H7 (cell line): ENCODE data around the gene ZBTB18. TPM values are rescaled to one million over a fixed set of nuclear protein-coding genes. Genes with fewer than 3 reads are reported as not detected.
A peak's percentile ranks its signal among the peaks of the same experiment; 100 is the strongest.

Source experiments
- DNase-seq: peaks from one replicate; pipeline ENCODE4 v3.0.0; 2012
- H3K27me3 ChIP-seq: 2 replicates; pipeline ENCODE4 v1.6.0; 2011; ENCODE audit warnings: mild to moderate bottlenecking, low read length; ENCODE audit not compliant: control insufficient read depth, insufficient read depth
- H3K36me3 ChIP-seq: replicated peaks from 2 replicates; pipeline ENCODE4 v1.5.1; 2011; ENCODE audit warnings: low read length; ENCODE audit not compliant: control insufficient read depth, insufficient read depth
- H3K4me3 ChIP-seq: 2 replicates; pipeline ENCODE4 v1.5.1; 2011; ENCODE audit warnings: low read depth, mild to moderate bottlenecking, control low read depth, low read length, moderate library complexity; ENCODE audit not compliant: insufficient read depth
- total RNA-seq: library from RNA; depleted of rRNA; stranded (reverse); fragments of >200 nt; shearing (Covaris generic); gene quantifications from 2 replicates; pipeline ENCODE4 v1.2.3, GENCODE V29; 2014

The ZBTB18 gene
- total RNA-seq, 1 experiment from 2014 or later, result 21.9 TPM

DNA sequence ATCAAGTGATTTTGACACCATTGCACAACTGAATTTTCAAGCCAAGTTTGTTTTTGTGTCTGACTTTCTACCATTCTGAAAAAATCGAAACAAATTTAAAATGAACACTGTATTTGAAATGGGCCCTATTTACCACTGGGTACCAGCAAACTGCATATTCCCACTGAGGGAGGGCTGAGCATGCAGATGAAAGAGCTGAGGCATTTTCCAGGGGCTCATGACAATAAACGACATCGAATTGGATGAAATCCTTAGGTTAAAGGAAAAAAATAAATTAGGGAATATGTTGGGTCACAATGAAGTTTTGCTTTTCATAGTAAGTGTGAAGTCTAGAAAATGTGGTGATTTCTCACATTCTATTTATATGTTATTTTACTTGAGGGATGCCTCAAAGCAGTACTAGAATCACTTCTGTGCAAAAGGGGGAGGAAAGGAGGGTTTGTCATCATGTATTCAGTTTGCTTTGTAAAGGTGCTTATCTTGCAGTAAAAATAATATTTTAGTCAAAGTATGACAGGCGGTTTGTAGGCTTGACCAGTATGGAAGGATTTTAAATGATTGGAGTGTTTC, 11.2 kb downstream of the ZBTB18 start:
- DNase-seq, result no peak
- Histone ChIP-seq H3K4me3 (no peak overlapping the region), H3K27me3 (peaks cover 2% of the 10 kb centered on the region; the same call in 1 of the 2 replicates), H3K36me3 (no peaks in the 10 kb centered on the region; the same call in 1 of the 2 replicates)

DNA sequence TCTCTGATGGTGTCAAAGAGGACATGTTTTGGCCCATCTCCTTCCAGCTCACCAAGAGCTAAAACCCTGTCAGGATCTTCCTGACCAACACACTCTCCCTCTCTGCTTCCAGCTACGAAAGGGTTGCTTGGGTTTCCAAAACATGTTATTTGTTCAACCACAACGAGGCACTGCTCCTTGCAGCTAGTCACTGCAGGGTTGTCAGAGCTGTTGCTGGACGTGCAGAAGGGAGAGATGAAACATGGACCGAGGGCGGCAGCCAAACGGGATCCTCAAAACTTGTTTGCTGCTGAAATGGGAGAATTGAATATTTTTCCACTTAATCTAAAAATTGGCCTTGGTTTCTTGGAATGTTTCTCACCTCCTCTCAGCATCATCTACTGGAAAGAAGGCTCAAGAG, 12.4 kb downstream of the ZBTB18 start:
- no peak overlapping the region for H3K4me3 ChIP-seq
- H3K36me3 ChIP-seq, result no peaks in the 10 kb centered on the region
- DNase-seq, result no peak
- H3K27me3 ChIP-seq, result peaks cover 5% of the 10 kb centered on the region; the same call in 1 of the 2 replicates

DNA sequence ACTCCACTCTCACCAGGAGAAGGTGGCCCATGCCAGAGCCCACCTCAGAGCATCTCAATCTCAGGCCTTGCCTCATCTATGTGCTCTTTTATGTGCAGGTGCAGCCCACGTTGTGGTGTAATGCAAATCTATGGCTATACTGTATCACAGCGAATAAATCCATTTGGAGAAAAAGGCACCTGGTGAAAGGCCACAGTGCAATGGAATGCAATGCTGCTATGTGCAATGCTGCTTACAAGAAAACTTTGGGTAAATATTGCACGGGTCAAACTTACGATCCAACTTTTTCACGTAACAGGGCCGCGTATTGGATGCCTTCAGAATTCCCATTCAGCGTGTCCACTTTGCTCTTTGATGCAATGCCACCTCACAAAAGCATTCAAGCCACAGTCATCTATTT, 13.5 kb downstream of the ZBTB18 start:
- no peak for DNase-seq
- Histone ChIP-seq H3K36me3 (no peaks in the 10 kb centered on the region), H3K27me3 (peaks cover 5% of the 10 kb centered on the region; the same call in 1 of the 2 replicates), H3K4me3 (no peak overlapping the region)

DNA sequence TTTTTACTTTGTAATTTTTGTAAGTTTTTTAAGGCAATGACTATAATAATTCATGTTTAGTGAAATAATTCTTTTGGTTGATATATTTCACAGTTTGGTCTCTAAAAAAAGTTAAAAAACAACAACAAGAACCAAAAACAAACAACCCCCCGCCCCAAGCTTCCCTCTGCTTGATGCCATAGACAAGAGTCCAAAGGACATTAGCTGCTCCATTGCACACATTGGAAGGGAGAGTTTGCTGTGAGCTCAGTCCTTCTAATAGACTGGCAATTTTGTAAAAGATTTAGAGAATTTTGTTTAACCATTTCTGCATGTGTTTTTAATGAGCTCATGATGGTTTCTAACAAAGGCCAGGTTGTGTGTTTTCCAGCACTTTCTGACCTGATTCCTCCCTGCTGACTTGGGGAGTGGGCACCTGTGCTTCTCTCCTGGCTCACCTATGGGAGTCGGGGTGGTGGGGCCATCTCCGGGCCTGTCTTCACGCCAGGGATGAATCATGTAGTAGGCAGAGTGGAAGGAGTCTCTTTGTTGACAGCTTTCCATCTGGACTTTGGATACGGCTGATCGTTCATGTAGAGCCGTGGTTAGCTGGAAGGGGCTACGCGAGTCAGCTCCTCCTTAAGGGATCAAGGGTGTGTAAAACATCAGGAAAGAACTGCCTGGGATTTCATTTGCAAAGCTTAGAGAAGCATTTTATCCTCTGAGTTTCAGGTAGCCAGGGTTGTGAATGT, 14.1 kb downstream of the ZBTB18 start:
- Histone ChIP-seq H3K4me3 (no peak overlapping the region), H3K27me3 (peaks cover 5% of the 10 kb centered on the region; the same call in 1 of the 2 replicates), H3K36me3 (no peaks in the 10 kb centered on the region)
- no peak for DNase-seq

DNA sequence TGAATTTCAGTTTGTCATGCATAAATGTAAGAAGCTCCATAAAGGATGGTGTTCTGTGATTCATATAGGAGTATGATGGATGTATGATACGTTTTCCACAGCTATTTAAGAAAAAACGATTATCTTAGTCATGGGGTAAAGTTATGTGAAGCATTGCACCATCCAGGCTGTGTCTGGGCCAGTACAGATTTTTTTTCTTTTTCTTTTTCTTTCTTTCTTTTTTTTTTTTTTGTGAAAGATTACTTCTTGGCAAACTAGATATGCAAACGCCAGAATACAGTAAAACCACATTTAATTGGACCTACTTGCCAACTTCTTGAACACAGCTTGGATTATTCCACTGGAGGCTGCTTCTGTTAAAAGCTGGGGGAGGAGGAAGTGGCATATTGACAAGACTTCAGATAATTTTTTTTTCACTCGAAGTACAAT, 14.9 kb downstream of the ZBTB18 start:
- peaks cover 5% of the 10 kb centered on the region; the same call in 1 of the 2 replicates for H3K27me3 ChIP-seq
- no peak overlapping the region for H3K4me3 ChIP-seq
- no peak for DNase-seq

DNA sequence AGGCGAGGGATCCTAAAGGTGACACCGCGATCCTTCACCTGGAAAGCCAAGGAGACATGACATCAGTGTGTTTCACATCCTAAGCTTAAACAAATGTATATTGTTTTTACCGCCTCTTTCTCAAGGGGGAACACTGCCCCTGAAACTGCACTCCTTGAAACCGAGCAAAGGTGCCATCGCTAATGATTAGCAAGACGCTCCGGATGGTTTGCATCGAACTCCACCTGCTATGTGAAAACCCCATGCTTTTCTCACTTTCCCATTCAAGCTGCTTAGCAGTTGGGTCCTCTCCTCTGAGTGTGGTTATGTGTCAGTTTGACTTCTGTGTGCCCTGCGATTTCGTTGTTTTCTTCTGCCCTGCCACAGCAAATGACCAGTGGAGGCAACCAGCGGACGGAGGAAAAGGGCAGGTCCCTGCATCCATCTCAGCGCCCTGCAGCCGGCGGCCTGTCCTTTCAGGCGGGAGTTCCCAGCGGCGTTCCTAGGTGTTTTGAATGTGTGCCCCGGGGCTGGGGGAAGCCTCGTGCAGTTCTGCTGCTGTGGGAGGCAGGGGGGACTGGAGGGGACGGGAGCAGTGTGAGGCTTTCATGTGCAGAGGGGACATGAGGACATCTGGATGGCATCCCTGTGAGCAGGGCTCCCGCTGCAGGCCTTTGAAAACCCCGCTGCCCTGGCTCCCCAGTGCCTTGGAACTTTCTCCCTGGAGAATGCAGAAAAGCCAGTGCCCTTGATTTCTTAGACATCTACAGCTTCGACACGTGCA, 16.1 kb downstream of the ZBTB18 start:
- H3K4me3 ChIP-seq, result no peak overlapping the region
- H3K27me3 ChIP-seq, result peaks cover 5% of the 10 kb centered on the region; the same call in 1 of the 2 replicates
- H3K36me3 ChIP-seq, result no peaks in the 10 kb centered on the region
- peak; percentile 69 for DNase-seq

More for the DNA sequence above, 14.9 kb downstream of the ZBTB18 start:
- no peaks in the 10 kb centered on the region for H3K36me3 ChIP-seq

DNA sequence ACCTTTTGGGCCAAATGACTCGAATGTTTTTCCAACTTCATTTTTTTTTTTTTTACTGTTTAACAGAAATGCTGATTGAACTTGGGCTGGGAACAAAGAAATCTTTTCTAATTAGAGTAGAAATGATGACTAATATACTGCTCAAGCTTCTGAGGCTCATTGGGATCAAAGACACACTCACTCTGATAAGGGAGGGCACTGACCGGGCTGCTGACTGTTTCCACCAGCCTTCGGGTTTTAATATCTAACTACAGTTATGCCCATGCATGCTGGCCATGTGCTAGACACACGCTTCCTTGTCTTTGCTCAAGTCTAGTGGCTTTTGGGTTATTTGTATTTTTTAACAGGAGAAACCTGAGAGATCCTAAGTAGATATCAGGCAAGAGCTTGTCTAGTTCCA, 16.8 kb downstream of the ZBTB18 start:
- no peak for DNase-seq
- no peaks in the 10 kb centered on the region for H3K36me3 ChIP-seq
- H3K27me3 ChIP-seq, result peaks cover 5% of the 10 kb centered on the region; the same call in 1 of the 2 replicates
- H3K4me3 ChIP-seq, result no peak overlapping the region

DNA sequence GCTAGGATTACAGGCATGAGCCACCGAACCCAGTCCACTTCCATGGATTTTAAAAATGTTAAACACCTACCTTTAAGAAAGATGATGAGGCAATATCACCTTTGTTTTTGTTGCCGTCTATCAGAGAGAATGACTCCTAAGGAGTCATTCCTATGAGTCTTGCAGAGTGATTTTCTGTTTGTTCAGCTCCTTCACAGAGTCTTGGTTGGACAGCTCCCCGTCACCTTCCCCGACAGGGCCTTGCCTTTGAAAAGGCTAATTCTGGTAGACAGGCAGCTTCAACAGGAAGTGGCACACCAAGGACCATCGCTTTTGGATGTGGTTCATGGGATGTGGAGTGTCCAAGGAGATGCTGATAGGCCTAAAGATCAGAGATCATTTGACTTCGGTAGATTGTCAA, 17.5 kb downstream of the ZBTB18 start:
- Histone ChIP-seq H3K4me3 (no peak overlapping the region), H3K27me3 (peaks cover 5% of the 10 kb centered on the region; the same call in 1 of the 2 replicates), H3K36me3 (no peaks in the 10 kb centered on the region)
- no peak for DNase-seq

DNA sequence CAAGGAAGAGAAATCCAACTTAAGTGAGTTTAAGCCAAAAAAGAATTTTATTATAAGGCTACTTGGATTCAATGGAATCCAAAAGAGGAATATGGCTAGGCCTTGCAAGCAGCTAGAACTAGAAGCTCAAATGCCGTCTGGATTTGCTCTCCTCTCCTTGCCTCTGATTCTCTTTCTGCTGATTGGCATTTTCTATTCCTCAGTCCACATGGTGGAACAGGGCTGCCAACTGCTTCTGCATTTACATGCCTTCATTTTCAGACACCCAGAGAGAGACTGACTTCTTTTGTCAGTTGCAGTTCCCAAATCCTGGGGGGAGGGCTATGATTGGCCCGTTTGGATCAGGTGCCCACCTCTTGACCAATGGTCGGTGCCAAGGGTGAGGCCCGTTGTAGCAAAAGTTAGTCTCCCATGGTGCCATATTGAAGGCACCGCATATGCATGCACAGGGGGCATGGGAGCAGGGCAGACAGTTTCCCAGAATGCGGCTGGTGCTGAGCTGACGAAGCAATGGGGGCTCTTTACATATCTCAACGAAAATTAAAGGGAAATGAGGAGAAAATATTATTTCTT, 18.3 kb downstream of the ZBTB18 start:
- no peaks in the 10 kb centered on the region for H3K36me3 ChIP-seq
- DNase-seq, result no peak
- peaks cover 5% of the 10 kb centered on the region; the same call in 1 of the 2 replicates for H3K27me3 ChIP-seq
- no peak overlapping the region for H3K4me3 ChIP-seq

DNA sequence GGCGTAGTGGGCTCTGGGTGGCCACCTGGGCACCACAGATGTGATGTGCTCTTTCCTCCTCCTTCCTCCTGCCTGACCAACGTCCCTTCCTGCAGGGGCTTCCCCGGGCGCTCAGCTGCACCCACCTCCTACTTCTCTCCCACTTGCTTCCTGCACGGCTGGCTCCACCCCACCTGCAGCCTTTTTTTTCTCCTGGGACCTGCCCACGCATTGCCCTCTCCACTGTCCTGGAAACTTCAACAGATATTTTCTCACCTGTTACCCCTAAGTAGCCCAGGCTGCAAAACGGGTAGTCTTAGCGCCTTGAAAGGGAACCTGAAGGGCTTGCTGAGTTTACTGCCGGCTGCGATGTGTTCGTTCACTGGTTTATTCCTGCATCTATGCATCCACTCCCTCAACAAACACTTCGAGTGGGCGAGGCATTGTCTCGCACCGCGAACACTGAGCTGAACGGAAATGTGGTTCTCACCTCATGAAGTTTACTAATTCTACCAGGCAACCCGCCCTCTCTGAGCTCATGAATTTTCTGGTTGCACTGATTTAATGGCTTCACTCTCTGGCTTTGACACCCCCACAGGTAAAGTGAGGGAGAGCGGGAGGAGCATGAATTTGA, 23.6 kb downstream of the ZBTB18 start:
- H3K27me3 ChIP-seq, result no peaks in the 10 kb centered on the region; the same call in 1 of the 2 replicates
- DNase-seq, result no peak
- H3K36me3 ChIP-seq, result no peaks in the 10 kb centered on the region
- no peak overlapping the region for H3K4me3 ChIP-seq

DNA sequence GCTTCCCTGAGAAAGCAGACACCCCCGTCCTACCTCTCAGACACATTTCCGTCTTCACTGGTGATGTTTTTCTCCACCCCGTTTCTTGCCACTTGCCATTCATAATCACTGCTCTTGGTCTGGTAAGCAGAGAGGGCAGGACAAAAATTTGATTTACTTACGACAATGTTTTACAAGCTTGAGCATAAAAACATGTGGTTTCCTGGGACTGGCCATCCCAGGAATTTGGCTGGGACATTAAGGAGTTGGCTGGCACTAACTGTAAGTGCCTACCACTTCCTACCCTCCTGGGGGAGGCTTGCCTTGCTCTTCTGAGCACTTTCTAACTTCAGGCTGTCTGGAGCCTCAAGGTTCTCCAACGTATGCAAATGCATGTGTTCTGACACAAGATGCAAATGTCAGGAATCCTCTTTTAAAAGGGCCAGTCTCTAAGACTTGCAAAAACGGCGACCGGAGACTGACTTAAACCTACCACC, 24.2 kb downstream of the ZBTB18 start:
- Histone ChIP-seq H3K36me3 (no peaks in the 10 kb centered on the region), H3K27me3 (no peaks in the 10 kb centered on the region; the same call in 1 of the 2 replicates), H3K4me3 (no peak overlapping the region)
- peak; percentile 60 for DNase-seq

DNA sequence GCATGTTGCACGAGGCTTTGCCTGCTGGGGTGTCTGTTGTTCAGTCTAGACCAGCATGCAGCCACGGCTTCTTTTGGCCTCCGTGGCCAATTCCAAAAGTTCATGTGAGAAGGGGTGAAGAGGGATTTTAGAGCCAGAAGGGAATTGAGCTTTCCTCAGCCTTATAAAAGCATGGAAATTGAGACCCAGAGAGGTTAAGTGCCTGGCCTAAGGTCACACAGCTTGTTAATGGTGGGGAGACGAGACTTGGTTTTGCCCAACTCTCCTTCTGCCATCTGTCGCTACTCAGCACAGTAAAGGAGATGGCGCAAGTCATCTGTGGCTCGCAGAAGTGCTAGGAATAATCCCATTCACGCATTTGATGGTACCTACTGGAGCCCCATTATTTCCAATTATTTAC, 25.7 kb downstream of the ZBTB18 start:
- Histone ChIP-seq H3K36me3 (no peaks in the 10 kb centered on the region), H3K27me3 (no peaks in the 10 kb centered on the region; the same call in 1 of the 2 replicates), H3K4me3 (no peak overlapping the region)
- DNase-seq, result no peak

DNA sequence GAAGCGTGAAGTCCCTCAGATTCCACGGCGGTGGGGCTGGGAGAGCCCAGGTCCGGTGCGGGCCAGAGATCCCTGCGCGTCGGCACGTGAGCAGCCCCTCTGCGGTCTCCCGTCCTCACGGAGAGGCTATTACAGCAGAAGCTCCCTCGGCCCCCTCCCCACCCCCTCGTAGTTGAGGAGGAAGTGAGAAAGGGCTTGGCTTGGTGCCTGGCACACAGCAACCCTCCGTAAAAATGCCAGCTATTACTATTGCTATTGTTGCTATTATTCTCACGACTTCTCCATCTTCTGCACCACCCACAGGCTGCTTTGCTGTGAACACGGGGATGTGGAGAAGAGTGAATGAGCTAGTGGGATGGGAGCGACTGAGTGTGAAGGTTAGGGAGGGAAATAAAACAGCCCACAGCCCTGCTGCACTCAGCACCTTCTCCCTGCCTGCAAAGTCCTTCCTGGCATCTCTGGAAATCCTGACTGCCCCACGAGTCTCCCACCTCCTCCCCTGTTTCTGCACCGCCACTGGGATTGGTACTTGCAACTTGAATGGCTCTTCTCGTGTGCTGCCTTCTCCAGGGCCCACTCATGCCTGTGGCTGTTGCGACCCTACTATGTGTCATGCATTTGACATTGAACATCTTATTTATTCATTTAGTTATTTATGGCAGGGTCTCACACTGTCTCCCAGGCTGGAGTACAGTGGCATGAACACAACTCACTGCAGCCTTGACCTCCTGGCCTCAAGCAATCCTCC, 26.6 kb downstream of the ZBTB18 start:
- H3K36me3 ChIP-seq, result no peaks in the 10 kb centered on the region
- no peaks in the 10 kb centered on the region; the same call in 1 of the 2 replicates for H3K27me3 ChIP-seq
- no peak for DNase-seq
- no peak overlapping the region for H3K4me3 ChIP-seq
